GM18511 (cell line): Measurements from ENCODE around the gene CCL2.

Experiments used
- ATAC-seq: cut with Tn5 transposase; IDR thresholded peaks from one replicate; pipeline ENCODE4 v1.9.1; 2021; ENCODE audit warnings: mild to moderate bottlenecking, moderate library complexity; ENCODE audit not compliant: unreplicated experiment

Gene CCL2

DNA sequence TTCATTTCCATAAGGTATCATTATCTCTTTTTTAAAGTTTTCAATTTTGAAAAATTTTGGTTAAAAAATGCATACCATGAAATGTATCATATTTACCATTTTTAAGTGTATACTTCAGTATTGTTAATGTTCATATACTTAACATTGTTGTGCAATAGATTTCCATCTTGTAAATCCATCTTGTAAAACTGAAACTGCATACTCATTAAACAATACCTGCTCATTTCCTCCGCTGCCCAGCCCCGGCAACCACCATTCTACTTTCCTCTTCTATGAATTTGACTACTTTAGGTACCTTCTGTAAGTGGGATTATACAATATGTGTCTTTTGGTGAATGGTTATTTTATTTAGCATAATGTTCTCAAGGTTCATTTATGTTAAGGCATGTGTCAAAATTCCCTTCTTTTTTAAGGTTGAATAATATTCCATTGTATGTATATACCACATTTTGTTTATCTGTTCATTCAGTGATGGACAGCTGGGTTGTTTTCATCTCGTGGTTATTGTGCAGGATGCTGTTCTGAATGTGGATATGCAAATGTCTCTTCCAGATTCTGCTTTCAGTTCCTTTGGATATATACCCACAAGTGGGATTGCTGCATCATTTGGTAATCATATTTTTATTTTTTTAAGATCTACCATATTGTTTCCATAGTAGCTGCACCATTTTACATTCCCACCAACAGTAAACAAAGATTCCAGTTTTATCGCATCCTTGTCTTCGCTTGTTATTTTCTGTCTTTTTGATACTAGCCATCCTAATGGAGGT is 6.7 kb downstream of the CCL2 start:
- ATAC-seq: no peak

DNA sequence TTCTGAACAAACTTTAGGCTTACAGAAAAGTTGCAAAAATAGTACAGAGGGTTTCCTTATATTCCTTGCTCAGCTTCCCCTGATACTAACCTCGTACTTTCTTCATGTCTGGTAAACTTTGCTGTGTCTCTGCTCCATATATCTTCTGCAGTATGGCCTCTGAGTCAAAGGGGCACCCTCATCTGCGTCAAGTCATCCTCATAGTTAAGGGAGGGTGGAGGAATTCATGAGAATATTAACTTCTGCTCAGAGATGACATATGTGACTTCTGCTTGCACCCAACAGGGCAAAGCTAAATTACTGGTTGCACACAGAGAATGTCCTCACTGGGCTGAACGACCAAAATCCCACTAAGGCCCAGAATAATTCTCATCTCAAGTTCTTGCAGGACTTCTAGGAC is 10.6 kb downstream of the CCL2 start:
- ATAC-seq: no peak

DNA sequence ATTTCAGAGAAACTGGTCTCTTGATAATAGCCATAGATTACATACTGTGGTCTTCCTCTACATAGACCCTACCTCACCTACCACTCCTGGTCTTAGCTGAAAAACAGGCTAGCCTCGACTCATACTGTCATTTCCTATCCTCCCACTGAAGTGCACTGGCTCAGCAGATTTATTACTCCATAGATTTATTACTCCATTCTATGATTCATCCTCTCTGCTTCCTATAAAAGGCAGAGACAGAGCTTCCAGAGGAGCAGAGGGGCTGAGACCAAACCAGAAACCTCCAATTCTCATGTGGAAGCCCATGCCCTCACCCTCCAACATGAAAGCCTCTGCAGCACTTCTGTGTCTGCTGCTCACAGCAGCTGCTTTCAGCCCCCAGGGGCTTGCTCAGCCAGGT is 14.9 kb downstream of the CCL2 start, which contains the start of gene CCL7:
Gene CCL7 (plus strand): TSS at position 253 of the 400 bp plus-strand sequence. CDS start 70 bp downstream, at position 323.
- no peak for ATAC-seq

DNA sequence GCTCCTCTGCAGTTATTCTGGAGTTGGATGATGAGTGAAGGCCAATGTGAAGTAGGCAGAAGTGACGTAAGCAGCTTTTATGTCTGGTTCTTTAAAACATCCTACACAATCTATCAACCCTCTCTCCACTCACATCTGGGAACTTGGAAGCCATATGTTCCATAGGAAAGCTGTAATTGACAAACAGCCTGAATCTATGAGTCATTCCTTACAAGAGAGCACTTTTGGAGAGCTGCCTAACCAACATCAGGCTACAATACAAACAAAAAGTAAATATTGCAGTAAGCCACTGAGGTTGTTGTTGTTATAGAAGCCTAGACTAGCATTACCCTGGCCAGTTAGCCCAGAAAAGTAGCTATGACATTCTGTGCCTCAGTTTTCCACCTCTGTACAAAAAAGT is 20.8 kb downstream of the CCL2 start:
- no peak for ATAC-seq

DNA sequence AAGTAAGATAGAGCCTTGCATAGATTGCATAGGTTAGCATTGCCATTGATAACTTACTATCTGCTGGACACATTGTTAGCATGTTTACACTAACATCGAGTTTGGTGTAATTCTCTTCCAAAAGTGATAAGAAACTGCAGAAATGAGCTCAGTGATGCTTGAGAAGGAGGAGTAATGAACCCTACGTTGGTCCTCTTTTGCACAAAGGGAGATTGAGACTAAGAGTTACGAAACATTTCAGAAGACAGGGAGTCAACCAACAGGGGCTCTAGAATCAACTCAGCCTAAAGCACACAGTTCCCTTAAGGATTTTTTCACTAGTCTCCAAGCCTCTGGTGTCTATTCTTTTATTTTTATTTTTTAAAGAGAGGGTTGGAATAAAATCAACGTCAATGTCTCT is 21.7 kb downstream of the CCL2 start:
- ATAC-seq: no peak

DNA sequence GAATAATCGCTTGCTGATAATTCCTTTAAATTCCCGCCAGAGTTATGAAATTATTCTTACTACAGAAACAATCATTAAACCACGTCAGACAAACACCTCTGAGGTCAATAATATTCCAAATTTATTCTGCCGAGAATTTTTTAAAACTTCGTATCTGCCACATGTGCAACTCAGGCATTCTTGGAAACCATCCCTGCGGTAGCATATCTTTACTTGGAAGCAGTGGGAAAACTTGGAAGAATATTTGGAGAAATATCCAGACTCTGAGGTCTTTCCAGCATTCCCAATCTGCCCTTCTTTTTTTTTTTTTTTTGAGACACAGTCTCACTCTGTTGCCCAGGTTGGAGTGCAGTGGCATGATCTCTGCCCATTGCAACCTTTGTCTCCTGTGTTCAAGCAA is 28.5 kb downstream of the CCL2 start:
- ATAC-seq: no peak

DNA sequence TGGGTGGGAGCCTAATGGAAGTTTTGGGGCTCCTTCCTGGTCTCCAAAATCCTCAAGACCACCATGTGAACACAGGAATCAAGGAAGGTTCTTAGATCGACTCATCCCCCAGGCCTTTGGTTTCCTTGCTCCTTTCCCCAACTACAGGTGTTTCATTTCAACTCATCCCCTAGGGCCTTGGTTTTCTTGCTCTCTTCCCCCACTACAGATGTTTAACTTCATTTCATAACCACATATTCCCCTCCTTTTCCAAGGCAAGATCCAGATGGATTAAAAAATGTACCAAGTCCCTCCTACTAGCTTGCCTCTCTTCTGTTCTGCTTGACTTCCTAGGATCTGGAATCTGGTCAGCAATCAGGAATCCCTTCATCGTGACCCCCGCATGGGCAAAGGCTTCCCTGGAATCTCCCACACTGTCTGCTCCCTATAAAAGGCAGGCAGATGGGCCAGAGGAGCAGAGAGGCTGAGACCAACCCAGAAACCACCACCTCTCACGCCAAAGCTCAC is 30.3 kb downstream of the CCL2 start, which contains the start of gene CCL11:
Gene CCL11 (plus strand): TSS at position 457 of the 507 bp plus-strand sequence. CDS start 67 bp downstream, outside the sequence.
- no peak for ATAC-seq

DNA sequence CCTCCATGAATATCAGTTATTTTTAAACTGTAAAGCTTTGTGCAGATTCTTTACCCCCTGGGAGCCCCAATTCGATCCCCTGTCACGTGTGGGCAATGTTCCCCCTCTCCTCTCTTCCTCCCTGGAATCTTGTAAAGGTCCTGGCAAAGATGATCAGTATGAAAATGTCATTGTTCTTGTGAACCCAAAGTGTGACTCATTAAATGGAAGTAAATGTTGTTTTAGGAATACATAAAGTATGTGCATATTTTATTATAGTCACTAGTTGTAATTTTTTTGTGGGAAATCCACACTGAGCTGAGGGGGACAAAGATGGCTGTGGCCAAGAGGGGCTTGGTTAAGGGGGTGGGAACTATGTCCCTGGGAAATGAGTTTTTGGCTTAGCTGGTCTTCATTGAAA is 32.8 kb downstream of the CCL2 start:
- ATAC-seq: no peak

DNA sequence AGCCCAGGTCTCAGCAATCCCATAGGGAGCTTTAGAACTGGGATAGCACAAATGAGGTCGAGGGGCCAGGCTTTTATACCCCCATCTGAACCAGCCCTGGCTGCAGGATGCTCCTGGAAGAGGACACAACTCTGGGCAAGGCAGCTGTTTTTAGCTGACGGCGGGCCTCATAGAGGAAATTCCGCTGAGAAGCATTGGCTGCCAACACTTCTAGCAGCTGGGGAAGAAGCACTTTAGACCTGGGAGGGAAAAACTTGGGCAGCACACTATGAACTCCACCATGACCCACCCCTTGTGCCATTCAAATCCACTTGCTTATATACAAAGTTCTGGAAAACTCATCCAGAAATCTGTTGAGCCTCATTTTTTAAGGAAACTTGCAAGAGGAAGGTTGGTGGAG is 35.5 kb downstream of the CCL2 start:
- no peak for ATAC-seq

DNA sequence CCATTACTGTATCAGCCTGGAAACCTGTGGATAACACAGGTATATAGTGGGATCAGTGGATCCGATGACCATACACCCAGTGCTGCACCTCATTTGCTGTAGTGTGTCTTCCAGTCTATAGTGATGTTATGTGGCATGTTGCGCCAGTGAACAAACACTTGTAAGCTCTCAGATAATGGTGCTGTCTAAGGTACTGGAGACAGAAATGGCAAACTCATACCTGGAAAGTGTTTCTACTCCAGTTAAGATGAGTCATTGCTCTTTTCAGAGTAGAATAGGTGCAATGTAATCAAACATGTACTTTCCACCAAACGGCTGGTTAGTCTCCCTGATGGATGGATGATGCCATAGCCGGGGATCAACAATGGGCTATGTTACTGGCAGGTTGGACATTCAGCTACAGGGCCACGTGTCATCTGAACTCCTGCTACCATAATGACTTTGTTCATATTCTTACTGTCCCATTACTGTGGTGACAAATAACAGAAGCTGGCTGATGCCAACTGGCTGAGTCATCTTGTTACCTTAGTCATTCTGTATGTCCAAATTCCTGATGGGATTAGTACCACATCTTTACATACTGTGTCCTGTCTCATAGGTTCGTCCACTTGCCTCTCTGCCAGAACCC is 36.8 kb downstream of the CCL2 start:
- ATAC-seq: no peak

DNA sequence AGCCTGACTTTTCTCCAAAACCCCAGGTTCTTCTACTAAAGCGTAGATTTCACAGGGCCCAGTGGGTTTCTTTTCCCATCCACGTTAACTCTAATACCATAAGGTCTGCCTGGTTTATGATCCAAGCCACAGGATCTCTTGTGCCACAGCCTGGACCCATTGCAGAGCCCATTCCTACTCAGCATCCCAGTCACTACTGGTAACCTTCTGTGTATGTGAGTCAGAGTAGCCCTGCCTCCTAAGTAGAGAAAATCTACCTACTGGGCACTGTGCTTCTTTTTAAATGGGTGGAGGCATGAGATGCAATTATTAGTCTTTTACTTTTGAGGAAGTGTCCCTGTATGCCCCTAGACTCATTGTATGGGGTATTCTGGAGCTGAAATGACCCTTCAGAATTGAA is 43.9 kb downstream of the CCL2 start:
- ATAC-seq: no peak

DNA sequence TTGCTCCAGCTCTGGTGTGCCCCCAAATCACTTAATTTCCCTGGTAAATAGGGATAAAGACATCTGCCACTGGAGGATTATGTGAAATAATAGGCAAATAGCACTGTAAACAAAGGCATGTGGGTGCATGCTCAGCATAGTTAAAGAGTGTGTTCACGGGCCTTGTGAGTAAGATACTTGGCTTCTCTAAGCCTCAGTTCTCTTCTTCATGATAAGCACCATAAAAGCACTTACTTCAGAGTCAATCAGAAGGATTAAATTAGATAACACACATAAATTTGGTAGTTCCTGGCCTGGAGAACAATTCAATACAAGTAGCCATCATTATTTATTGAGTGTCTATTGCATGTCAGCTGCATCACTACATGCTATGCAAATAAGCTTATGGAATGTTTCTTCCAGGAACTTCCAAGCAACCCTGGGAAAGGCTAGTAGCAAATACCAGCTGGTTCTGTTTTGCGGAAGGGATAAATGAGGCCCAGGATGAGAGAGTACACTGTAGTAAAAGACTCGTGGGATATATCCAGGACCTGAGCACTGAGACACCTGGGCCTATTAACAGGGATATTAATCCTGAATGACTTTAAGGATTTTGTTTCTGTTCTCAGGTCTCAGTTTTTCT is 45.0 kb downstream of the CCL2 start:
- ATAC-seq: no peak

DNA sequence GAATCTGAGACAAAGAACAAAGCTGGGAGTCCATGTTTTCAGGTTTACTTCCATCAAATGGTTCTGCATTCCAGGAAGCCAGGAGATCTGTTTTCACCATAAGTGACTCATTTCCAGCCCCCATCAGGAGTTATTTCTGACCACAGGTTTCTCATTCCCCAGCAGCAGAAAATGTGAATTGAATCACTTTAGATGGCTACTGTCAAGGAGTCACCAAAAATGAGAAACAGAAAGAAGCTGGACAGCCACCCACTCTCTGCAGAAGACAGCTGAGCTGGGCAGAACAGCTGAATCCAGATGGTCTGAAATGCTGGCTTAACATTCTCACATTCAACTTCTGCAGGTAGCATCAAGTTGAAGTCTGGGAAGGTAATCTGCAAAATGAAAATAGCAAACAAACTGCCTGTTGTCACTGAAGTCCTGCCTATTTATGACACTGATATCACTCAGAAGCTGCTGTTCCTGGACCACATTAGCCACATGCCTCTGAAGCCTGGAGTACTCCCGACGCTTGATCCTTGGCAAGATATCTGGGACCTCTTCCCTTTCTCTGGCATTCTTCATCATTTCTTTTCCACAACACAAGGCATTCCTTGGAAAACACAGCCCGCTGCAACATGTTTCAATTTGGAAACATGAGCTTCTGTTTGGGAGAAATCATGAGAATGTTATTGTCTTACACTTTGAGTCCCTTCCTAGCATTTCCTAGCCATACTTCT is 45.7 kb downstream of the CCL2 start:
- no peak for ATAC-seq

DNA sequence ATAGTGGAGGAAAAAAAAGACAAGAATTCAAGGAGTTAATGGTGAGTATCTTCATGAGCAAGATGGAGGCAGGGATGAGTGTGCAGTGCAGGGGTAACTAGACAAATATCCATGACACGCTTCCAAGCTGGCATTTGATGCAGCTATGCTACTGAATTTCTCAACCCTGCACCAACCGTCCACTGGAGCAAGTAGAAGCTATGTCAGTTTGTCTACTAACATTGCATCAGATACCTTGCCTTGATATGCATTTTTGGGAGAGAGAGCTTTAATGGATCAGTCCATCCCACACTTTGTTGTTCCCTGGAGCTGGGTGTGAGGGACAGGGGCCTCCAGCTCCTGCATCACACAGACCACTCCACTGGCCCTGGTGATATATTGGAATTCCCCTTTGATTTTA is 46.9 kb downstream of the CCL2 start:
- ATAC-seq: no peak

DNA sequence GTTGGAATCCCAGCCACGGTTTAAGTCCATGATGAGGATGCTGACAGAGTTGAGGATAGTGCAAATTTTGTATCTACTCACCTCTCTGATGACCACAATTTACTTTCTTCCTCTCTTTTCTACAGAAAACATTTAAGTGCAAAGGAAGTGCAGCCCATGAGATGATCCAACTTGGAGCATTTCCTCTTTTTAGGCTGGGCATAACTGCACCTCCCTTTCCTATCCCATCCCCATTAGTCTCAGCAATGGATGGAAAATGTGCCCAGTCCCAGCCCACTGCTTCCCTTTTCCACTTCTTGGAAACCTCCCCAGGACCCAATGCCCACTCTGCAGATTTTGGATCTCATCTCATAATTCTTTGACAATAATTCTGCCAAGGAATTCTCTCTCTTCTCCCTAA is 47.6 kb downstream of the CCL2 start:
- no peak for ATAC-seq

DNA sequence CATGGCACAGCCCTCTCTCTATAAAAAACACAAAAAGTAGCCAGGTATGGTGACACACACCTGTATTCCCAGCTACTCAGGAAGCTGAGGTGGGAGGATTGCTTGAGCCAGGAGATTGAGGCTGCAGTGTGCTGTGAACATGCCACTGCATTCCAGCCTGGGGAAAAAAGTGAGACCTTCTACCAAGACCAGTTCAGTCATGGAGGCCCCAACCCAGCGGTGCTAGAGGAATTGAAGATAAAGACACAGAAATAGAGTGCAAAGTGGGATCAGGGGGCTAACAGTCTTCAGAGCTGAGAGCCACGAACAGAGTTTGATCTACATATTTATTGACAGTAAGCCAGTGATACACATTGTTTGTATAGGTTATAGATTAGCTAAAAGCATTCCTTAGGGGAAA is 48.5 kb downstream of the CCL2 start:
- ATAC-seq: no peak

DNA sequence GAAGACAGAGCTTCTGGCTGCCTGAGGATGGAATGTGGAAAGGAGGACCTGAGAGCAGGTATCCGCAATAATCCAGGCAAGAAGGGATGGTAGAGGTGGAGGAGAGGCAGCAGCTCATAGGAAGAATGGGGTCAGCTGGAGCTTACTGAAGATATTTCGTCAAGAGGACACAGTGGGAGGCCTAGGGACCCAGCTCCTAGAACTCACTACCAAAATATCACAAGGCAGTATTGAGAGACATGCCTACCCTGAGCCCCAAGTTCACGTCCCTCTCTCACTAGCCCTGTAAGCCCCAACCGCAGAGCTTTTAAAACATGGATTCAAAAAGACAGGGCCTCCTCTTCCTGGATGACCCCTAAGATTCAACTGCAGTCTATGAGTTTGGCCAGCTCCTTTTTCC is 50.0 kb downstream of the CCL2 start:
- no peak for ATAC-seq

DNA sequence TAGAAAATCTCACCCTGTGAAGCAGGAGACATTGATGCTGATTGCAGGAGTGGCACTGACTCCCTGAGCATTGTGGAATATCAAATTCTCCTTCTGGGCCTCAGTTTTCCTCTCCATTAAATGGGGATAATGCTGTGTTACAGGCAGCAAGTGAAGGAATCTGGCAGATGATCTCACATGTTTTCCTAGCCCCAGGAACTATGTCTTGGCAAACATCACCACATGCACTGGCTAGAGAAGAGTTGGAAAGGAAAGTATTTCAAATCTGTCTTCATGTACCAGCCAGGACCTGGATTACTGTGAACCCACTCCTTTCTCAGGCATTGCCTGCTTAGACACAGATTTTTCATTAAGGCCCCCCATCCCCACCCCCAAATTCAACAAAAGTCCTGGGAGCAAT is 50.5 kb downstream of the CCL2 start:
- ATAC-seq: no peak

DNA sequence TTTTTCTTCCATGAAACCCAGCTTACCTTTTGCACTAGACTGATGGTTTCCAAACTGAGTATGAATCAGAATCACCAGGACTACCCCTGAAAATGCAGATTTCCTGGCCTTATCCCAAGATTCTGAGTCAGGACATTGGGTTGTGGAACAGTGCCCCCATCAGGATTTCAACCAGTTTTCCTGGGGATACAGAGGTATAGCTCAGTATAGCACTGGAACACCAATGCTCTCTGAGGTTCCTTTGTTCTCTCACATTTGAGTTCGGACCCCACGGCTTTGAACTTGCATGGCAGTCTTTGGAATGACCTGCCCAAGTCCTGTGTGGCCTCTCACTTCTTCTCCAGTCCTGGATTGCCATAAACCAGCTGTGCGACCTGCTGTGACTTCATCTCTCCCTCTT is 51.4 kb downstream of the CCL2 start:
- ATAC-seq: no peak
